ENCODE data around the gene TDRD1. TPM values are rescaled to one million over a fixed set of nuclear protein-coding genes. Genes with fewer than 3 reads are reported as not detected.

TDRD1 gene
- total RNA-seq, 2 experiments from 2014 or later, result 0.47 to 0.79 TPM

DNA sequence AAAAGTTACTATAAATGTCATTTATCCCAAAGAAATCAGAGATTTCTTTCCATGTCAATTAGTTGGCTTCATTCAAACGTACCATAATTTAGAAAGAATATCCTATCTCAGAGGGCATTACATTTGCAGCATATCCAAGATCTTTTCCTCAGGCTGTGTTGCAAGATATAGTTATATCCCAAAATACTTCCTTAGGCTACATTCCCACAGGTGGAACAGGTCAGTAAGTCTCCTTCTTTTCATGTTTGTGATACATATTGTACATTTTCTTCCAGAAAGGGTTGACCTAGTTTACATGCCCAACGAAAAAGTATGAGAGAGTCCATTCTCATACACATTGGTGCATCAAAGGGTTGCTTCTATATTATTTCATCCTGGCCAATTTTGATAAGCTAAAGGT, 33.0 kb downstream of the TDRD1 start:
- H3K4me3 Mint-ChIP-seq, result no peak overlapping the region
- H3K27ac Mint-ChIP-seq, result no peak overlapping the region
- no peaks in the 10 kb centered on the region for H3K9me3 Mint-ChIP-seq
- no peaks in the 10 kb centered on the region for H3K4me1 Mint-ChIP-seq (ENCODE audit: low read depth)
- no peaks in the 10 kb centered on the region for H3K36me3 Mint-ChIP-seq (ENCODE audit: low read depth)
- DNase-seq, result no peak
- CTCF ChIA-PET, result no interaction called here
- peaks cover 5% of the 10 kb centered on the region for H3K27me3 Mint-ChIP-seq (ENCODE audit: low read depth)
- intact Hi-C loops (cut with micrococcal nuclease), result no loop called here

DNA sequence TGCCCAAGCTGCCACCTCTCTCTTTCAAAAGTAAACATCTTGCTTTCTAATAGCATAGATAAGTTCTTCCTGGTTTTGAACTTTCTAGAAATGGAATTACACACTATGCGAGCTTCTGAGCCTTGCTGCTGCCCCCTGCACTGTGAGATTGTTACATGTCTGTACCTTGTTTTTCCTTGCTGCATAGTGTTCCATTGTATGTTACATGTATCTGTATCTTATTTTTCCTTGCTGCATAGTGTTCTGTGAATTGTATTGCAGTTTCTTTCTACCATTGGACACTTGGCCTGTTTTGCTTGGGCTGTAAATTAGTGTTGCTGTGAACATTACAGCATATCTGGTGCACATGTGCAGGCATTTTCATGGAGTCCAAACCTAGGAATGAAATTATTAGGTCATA, 35.9 kb downstream of the TDRD1 start:
- DNase-seq, result no peak
- H3K4me1 Mint-ChIP-seq (ENCODE audit: low read depth), result no peaks in the 10 kb centered on the region
- no peaks in the 10 kb centered on the region for H3K36me3 Mint-ChIP-seq (ENCODE audit: low read depth)
- intact Hi-C loops (cut with micrococcal nuclease), result no loop called here
- CTCF ChIA-PET, result interaction anchor here (0.6 kb wide), 1 partner anchor 77 kb away, joined by 4 read pairs; no protein-coding TSS in a partner anchor
- peaks cover 3% of the 10 kb centered on the region for H3K27me3 Mint-ChIP-seq (ENCODE audit: low read depth)
- no peak overlapping the region for H3K4me3 Mint-ChIP-seq
- H3K9me3 Mint-ChIP-seq, result no peaks in the 10 kb centered on the region
- H3K27ac Mint-ChIP-seq, result no peak overlapping the region

DNA sequence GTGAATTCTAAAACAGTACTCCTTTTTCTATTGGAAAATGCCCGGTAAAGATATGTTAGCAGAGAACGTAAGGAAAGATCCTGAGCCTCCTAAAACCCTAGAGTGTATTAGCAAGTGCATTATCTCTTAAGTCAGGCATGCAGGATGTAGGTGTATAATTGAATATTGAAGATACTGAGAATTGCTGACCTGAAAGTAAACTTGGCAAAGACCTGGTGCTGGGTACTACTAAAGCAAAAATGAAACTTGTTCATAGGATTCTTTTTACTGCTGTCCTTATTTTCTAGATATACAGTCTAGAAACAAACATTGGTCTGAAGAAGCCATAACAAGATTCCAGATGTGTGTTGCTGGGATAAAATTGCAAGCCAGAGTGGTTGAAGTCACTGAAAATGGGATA, 41.1 kb downstream of the TDRD1 start:
- Mint-ChIP-seq H3K9me3 (no peaks in the 10 kb centered on the region), H3K27ac (no peak overlapping the region), H3K4me3 (no peak overlapping the region), H3K4me1 (ENCODE audit: low read depth) (no peaks in the 10 kb centered on the region), H3K36me3 (ENCODE audit: low read depth) (no peaks in the 10 kb centered on the region), H3K27me3 (ENCODE audit: low read depth) (peaks cover 11% of the 10 kb centered on the region)
- intact Hi-C loops (cut with micrococcal nuclease), result no loop called here
- no peak for DNase-seq
- CTCF ChIA-PET, result no interaction called here

DNA sequence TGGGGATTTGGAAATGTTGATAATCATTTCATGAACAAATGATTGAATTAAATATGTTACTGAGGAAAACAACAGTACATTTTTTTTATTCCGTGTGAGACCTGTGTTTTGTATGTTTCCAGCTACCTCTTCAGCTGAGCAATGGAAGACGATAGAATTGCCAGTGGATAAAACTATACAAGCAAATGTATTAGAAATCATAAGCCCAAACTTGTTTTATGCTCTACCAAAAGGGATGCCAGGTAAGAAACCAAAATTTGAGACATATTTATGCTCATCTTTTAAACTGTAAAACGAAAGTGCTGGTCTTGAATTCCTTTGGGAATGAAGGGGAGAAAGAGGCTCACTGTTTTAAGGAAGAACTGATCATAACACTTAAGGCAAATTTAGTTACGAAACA, 42.1 kb downstream of the TDRD1 start:
- no peak for DNase-seq
- intact Hi-C loops (cut with micrococcal nuclease), result no loop called here
- H3K27me3 Mint-ChIP-seq (ENCODE audit: low read depth), result peaks cover 11% of the 10 kb centered on the region
- CTCF ChIA-PET, result interaction anchor here (0.5 to 1.2 kb wide), 2 partner anchors 12 to 25 kb away, joined by 3 read pairs; no protein-coding TSS in a partner anchor
- no peaks in the 10 kb centered on the region for H3K9me3 Mint-ChIP-seq
- no peak overlapping the region for H3K27ac Mint-ChIP-seq
- H3K4me1 Mint-ChIP-seq (ENCODE audit: low read depth), result no peaks in the 10 kb centered on the region
- no peaks in the 10 kb centered on the region for H3K36me3 Mint-ChIP-seq (ENCODE audit: low read depth)
- H3K4me3 Mint-ChIP-seq, result no peak overlapping the region

DNA sequence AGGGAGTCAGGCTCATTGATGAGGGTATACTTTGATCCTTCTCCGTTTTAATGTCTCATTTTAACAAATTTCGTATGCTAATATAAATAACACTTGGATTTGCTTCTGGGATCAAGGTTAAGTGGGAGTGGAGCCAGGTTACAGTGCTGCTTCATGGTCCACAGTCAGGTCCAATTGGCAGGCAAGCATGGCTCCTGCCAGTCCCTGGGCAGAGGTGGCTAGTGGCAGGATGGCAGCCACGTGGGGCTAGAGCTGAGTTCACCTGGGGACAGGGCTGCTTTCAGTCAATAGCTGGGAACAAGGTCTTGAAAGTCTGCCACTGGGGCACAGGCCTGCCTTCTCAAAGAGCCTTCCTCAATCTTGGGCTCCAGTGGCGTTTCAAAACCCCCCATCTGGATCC, 43.9 kb downstream of the TDRD1 start:
- Mint-ChIP-seq H3K36me3 (ENCODE audit: low read depth) (no peaks in the 10 kb centered on the region), H3K27me3 (ENCODE audit: low read depth) (peaks cover 11% of the 10 kb centered on the region), H3K9me3 (no peaks in the 10 kb centered on the region), H3K4me1 (ENCODE audit: low read depth) (no peaks in the 10 kb centered on the region), H3K4me3 (no peak overlapping the region), H3K27ac (no peak overlapping the region)
- CTCF ChIA-PET, result interaction anchor here (0.6 kb wide), 1 partner anchor 1413 kb away, joined by 4 read pairs; no protein-coding TSS in a partner anchor
- intact Hi-C loops (cut with micrococcal nuclease), result no loop called here
- DNase-seq, result no peak

DNA sequence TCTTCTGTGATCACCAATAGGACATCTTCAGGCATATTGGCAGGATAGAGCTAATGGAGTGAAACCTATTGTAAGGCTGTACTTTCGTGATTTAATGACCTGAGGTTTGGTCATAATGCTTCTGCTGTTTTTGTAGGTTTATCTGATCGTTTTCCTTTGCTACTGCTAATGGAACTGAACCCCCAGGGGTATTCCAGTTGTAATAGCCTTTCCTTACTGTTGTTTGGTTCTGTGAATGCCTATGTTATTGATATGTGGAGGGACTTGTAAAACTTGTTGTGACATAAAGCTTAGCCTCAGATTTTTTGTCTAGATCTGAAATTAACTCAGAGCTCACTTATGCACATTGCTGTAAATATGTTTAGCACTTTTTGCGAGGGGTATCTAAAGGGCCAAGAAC, 49.0 kb downstream of the TDRD1 start:
- H3K27ac Mint-ChIP-seq, result no peak overlapping the region
- H3K27me3 Mint-ChIP-seq (ENCODE audit: low read depth), result peaks cover 8% of the 10 kb centered on the region
- no peaks in the 10 kb centered on the region for H3K9me3 Mint-ChIP-seq
- H3K4me1 Mint-ChIP-seq (ENCODE audit: low read depth), result no peaks in the 10 kb centered on the region
- intact Hi-C loops (cut with micrococcal nuclease), result no loop called here
- no peak overlapping the region for H3K4me3 Mint-ChIP-seq
- DNase-seq, result no peak
- CTCF ChIA-PET, result no interaction called here
- no peaks in the 10 kb centered on the region for H3K36me3 Mint-ChIP-seq (ENCODE audit: low read depth)

DNA sequence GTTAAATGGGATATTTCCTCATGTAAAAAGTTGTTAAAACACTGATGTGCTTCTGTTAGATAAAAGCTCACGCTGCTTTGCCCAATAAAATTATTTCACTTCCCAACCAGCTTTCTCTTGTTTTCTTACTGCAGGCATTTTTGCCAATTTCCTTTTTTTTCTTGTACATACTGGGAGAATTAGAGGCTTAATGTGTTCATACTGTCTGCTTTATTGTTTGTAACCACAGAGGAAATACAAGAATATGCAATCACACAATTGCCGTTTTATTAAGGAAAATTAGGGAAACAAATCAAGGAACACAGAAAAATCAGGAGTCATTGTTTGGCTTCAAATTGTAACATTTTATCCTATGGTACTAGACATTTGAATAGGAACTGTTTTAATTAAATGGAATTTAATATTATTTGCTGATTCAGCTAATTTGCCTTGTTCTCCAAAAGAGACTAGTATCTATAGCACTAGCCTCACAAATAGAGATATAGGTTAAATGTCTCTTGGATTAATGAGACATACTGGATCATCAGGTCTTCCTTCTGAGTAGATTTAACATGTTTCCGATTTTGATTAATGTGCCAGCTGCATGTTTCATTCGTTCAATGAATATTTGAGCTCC, 53.5 kb downstream of the TDRD1 start:
- Mint-ChIP-seq H3K36me3 (ENCODE audit: low read depth) (no peaks in the 10 kb centered on the region), H3K4me3 (no peak overlapping the region), H3K27ac (no peak overlapping the region), H3K9me3 (no peaks in the 10 kb centered on the region), H3K27me3 (ENCODE audit: low read depth) (peaks cover 17% of the 10 kb centered on the region), H3K4me1 (ENCODE audit: low read depth) (peaks cover 8% of the 10 kb centered on the region)
- CTCF ChIA-PET, result interaction anchor here (1.7 kb wide), 1 partner anchor 71 kb away, joined by 6 read pairs; no protein-coding TSS in a partner anchor
- no peak for DNase-seq
- intact Hi-C loops (cut with micrococcal nuclease), result no loop called here

DNA sequence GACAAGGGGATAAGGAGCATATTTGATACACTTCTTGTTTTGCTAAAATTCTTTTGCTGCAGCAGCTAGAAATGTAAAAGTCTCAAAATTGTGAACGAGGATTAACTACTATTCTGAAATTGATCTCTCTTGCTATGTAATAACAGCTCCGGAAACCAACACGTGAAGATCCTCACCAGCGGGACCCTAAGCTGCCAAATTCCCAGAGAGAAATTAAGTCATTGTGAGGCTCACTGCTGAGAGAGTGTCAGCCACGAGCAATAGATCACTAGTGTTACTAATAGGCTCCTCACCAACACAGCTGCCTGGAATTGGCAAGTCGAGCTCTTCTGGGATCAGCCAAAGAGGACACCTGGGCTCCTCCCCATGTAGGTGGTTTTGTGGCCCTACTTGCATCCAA, 54.3 kb downstream of the TDRD1 start:
- no peak for DNase-seq
- CTCF ChIA-PET, result interaction anchor here (0.8 to 1.7 kb wide), 2 partner anchors 12 to 71 kb away, joined by 3 to 6 read pairs; no protein-coding TSS in a partner anchor
- Mint-ChIP-seq H3K4me3 (no peak overlapping the region), H3K9me3 (no peaks in the 10 kb centered on the region), H3K4me1 (ENCODE audit: low read depth) (peaks cover 8% of the 10 kb centered on the region), H3K27me3 (ENCODE audit: low read depth) (peaks cover 22% of the 10 kb centered on the region), H3K27ac (no peak overlapping the region), H3K36me3 (ENCODE audit: low read depth) (no peaks in the 10 kb centered on the region)
- intact Hi-C loops (cut with micrococcal nuclease), result no loop called here

DNA sequence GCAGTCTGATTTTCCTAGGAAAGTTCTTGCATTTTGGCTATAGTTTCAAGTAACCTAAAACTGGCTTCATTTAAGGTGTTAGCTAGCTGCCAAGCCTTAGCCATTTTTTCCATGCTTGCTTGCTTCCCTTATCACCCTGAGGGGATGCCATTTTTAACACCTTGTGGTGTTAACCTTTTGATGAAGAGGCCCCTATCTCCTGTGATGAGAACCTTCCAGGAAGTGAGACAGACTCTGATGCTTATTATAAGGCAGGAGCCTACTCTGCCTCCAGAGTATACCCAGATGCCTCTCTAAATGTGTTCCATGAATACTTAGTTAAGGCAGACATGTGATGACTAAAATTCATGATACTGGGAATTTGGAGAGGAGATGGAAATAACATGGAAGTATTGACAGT, 55.0 kb downstream of the TDRD1 start:
- H3K36me3 Mint-ChIP-seq (ENCODE audit: low read depth), result no peaks in the 10 kb centered on the region
- H3K27me3 Mint-ChIP-seq (ENCODE audit: low read depth), result peaks cover 26% of the 10 kb centered on the region
- no peak overlapping the region for H3K4me3 Mint-ChIP-seq
- H3K4me1 Mint-ChIP-seq (ENCODE audit: low read depth), result peaks cover 12% of the 10 kb centered on the region
- intact Hi-C loops (cut with micrococcal nuclease), result no loop called here
- H3K27ac Mint-ChIP-seq, result no peak overlapping the region
- no peak for DNase-seq
- CTCF ChIA-PET, result no interaction called here
- no peaks in the 10 kb centered on the region for H3K9me3 Mint-ChIP-seq

DNA sequence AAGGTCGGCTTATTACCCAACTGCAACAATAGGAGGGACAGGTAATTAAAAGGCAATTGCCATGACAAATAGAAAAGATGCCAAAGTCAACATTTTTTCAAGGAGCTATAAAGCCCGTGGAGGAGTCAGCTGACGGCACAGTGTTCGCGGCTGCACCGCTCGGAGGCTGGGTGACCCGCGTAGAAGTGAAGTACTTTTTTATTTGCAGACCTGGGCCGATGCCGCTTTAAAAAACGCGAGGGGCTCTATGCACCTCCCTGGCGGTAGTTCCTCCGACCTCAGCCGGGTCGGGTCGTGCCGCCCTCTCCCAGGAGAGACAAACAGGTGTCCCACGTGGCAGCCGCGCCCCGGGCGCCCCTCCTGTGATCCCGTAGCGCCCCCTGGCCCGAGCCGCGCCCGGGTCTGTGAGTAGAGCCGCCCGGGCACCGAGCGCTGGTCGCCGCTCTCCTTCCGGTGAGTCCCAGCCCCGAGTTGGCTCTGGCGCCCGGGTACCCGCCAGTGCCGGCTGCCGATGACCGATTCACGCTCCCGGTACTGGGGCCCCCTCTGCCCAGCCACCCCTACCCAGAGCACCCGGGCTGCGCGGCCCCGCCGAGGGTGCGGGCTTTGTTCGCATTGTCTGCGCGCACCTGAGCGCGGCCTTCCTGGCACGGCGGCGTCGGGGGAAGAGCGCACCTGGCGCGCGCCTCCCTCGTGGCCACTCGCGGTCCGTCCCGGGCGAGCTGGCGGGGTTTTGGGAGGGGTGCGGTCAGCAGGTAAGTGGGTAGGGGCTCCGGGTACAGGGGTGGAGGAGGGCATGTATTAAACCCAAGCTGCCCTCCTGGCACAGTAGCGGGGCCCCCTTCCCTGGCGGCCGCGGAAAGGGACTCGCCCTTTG, 60.2 kb downstream of the TDRD1 start, which contains the start of gene VWA2:
VWA2 (plus strand) TSS at position 138 of the 877 bp plus-strand sequence. CDS start 9,460 bp downstream, outside the sequence.
- Mint-ChIP-seq H3K36me3 (ENCODE audit: low read depth) (no peaks in the 10 kb centered on the region), H3K27ac (no peak within 1 kb of the TSS), H3K9me3 (no peaks in the 10 kb centered on the region), H3K27me3 (ENCODE audit: low read depth) (peaks cover 52% of the 10 kb centered on the region), H3K4me1 (ENCODE audit: low read depth) (peaks cover 8% of the 10 kb centered on the region), H3K4me3 (peak within 1 kb of the TSS; percentile 43)
- intact Hi-C loops (cut with micrococcal nuclease), result loop anchor here (1.0 to 5.0 kb wide), 4 partner anchors 65 to 534 kb away; partner anchors contain the start of gene CCDC186
- CTCF ChIA-PET, result interaction anchor here (0.6 to 1.0 kb wide), 3 partner anchors 105 to 560 kb away, joined by 3 read pairs; no protein-coding TSS in a partner anchor
- DNase-seq, result peak; percentile 55

DNA sequence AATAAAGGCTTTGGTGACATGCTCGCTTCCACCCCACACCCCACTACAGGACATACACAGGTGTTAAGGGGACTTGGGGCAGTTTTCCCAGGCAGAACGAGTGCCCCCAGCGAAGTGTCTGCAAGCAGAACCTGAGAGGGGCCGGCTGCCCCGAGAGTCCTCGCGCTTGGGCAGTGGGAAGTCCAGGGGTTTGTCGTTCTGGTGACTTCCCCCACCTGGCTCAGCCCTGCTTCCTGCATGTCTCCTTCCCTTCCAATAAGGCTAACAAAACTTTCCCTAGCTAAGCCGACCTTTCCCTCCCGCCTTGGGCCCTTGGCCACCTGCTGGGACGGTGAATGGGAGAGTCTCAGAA, 60.8 kb downstream of the TDRD1 start:
- Mint-ChIP-seq H3K27ac (no peak overlapping the region), H3K9me3 (no peaks in the 10 kb centered on the region), H3K36me3 (ENCODE audit: low read depth) (no peaks in the 10 kb centered on the region), H3K4me3 (no peak overlapping the region), H3K27me3 (ENCODE audit: low read depth) (peaks cover 53% of the 10 kb centered on the region), H3K4me1 (ENCODE audit: low read depth) (peaks cover 5% of the 10 kb centered on the region)
- DNase-seq, result no peak
- CTCF ChIA-PET, result no interaction called here
- intact Hi-C loops (cut with micrococcal nuclease), result loop anchor here (1.0 to 5.0 kb wide), 4 partner anchors 65 to 535 kb away; partner anchors contain the start of gene CCDC186

DNA sequence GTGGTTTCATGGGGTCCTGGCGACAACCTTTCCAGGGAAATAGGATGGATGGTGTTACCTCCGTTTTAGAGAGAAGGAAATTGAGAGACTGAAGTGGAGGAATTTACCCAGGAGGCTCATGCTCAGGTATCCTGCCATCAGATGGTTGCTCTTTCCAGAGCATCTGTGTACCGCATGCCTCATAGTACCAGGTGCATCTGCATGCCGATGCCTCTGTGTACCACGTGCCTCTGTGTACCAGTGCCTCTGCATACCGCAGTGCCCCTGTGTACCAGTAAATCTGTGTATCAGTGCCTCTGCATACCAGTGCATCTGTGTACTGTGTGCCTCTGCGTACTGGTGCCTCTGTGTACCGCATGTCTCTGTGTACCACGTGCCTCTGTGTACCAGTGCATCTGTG, 63.1 kb downstream of the TDRD1 start:
- intact Hi-C loops (cut with micrococcal nuclease), result no loop called here
- CTCF ChIA-PET, result no interaction called here
- Mint-ChIP-seq H3K4me1 (ENCODE audit: low read depth) (peaks cover 5% of the 10 kb centered on the region), H3K27me3 (ENCODE audit: low read depth) (peaks cover 48% of the 10 kb centered on the region), H3K4me3 (no peak overlapping the region), H3K9me3 (no peaks in the 10 kb centered on the region), H3K36me3 (ENCODE audit: low read depth) (no peaks in the 10 kb centered on the region), H3K27ac (no peak overlapping the region)
- DNase-seq, result no peak

Measured in activated naive CD4-positive, alpha-beta T cell treated with anti-CD3 and anti-CD28 coated beads for 36 hours (primary cell).